ENCODE measurements around the gene IGFN1. TPM values are rescaled to one million over a fixed set of nuclear protein-coding genes. Genes with fewer than 3 reads are reported as not detected.

Gene IGFN1
- total and polyA plus RNA-seq, 9 donors, result 0.05 to 1.6 (median 0.51) TPM; not detected in 2

DNA sequence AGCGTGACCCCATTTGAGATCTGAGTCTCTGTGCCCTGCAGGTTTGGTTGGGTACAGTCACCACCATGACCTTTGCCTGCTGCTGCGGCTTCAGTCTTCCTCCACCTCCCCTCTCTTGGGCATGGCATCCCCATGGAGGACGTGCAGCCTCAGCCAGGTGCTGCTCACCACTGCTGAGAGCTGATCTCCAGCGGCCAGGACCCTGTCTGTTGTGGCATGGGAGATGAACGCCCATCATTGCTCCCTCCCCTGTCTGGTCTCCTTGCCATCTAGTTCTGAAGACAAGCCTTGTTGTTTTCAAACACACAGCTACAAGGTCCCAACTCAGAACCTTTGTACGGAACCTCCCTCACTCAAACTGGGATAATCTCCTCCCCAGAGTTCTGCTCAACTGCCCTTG lies 73.4 kb downstream of the IGFN1 start:
- 81 to 92% (median 91%) methylated on average over 6 of the region's 6 CpGs for WGBS, 3 donors
- no peak for DNase-seq
- intact Hi-C loops (cut with DNase I), result no loop called here
- H3K9me3 ChIP-seq, result no peaks in the 10 kb centered on the region
- no peak overlapping the region for H3K27ac ChIP-seq
- H3K27me3 ChIP-seq, result no peaks in the 10 kb centered on the region
- TF ChIP-seq POLR2A (IDR thresholded peaks at IDR 0.05) (no peak), EP300 (IDR thresholded peaks at IDR 0.05) (no peak)
- TF ChIP-seq, protein P1, sequence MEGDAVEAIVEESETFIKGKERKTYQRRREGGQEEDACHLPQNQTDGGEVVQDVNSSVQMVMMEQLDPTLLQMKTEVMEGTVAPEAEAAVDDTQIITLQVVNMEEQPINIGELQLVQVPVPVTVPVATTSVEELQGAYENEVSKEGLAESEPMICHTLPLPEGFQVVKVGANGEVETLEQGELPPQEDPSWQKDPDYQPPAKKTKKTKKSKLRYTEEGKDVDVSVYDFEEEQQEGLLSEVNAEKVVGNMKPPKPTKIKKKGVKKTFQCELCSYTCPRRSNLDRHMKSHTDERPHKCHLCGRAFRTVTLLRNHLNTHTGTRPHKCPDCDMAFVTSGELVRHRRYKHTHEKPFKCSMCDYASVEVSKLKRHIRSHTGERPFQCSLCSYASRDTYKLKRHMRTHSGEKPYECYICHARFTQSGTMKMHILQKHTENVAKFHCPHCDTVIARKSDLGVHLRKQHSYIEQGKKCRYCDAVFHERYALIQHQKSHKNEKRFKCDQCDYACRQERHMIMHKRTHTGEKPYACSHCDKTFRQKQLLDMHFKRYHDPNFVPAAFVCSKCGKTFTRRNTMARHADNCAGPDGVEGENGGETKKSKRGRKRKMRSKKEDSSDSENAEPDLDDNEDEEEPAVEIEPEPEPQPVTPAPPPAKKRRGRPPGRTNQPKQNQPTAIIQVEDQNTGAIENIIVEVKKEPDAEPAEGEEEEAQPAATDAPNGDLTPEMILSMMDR (IDR thresholded peaks at IDR 0.05), result no peak
- H3K4me3 ChIP-seq, result no peak overlapping the region
- no peaks in the 10 kb centered on the region for H3K36me3 ChIP-seq
- no peaks in the 10 kb centered on the region for H3K4me1 ChIP-seq (ENCODE audit: insufficient read depth)

- Histone ChIP-seq H3K36me3 (no peaks in the 10 kb centered on the region), H3K9me3 (no peaks in the 10 kb centered on the region), H3K4me1 (ENCODE audit: insufficient read depth) (no peaks in the 10 kb centered on the region), H3K4me3 (no peak overlapping the region), H3K27ac (no peak overlapping the region), H3K27me3 (no peaks in the 10 kb centered on the region)
- TF ChIP-seq, protein P1 (IDR thresholded peaks at IDR 0.05), result no peak
- no peak for TF ChIP-seq POLR2A (IDR thresholded peaks at IDR 0.05)
- TF ChIP-seq EP300 (IDR thresholded peaks at IDR 0.05), result no peak
- intact Hi-C loops (cut with DNase I), result no loop called here
- DNase-seq, result no peak
- 73 to 83% (median 77%) methylated on average over 4 of the region's 4 CpGs for WGBS, 3 donors
These were observed 73.9 kb downstream of the IGFN1 start for GRCh38 chr1:201264554-201264953.

DNA sequence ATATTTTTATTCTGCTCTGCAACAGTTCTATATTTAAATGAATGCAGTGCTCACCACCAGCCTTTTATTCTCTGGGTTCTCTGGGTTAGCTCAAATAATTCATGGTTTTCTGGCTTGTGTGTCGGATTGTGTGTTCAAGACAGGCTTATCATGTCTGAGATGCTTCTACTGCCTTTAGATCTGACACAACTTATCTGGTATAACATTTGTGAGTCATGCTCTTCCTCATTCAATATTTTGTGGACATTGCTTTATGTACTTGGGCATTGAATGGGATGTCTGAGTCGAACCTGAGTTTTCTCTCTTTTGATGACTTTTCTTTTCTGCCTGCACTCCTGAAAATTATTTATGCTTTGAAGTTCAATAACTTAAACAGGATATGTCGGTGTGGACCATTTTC lies 75.1 kb downstream of the IGFN1 start:
- no peaks in the 10 kb centered on the region for H3K4me1 ChIP-seq (ENCODE audit: insufficient read depth)
- intact Hi-C loops (cut with DNase I), result no loop called here
- no peaks in the 10 kb centered on the region for H3K9me3 ChIP-seq
- no peaks in the 10 kb centered on the region for H3K36me3 ChIP-seq
- whole genome bisulfite sequencing, 3 donors, result 35 to 53% (median 47%) methylated on average over 3 of the region's 3 CpGs
- no peak for DNase-seq
- no peak overlapping the region for H3K27ac ChIP-seq
- no peaks in the 10 kb centered on the region for H3K27me3 ChIP-seq
- TF ChIP-seq, protein P1 (IDR thresholded peaks at IDR 0.05), result no peak
- TF ChIP-seq POLR2A (IDR thresholded peaks at IDR 0.05), result no peak
- H3K4me3 ChIP-seq, result no peak overlapping the region

DNA sequence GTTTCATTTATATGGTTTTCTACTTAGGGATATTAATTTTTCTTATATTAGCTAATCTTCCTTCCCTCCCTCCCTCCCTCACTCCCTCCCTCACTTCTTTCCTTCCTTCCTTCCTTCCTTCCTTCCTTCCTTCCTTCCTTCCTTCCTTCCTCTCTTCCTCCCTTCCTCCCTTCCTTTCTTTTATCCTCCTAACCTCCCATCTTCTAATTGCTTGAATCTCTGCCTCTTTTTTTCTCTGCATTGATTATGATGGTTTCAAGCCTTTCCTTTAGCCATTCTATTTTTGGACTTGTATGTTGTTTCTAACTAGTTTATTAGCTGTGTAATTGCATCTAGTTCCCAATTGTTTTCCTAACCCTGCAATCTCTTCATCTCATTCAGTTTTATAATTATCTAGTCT lies 75.7 kb downstream of the IGFN1 start:
- no peak for DNase-seq
- no peak overlapping the region for H3K27ac ChIP-seq
- no peaks in the 10 kb centered on the region for H3K4me1 ChIP-seq (ENCODE audit: insufficient read depth)
- no peaks in the 10 kb centered on the region for H3K9me3 ChIP-seq
- no peaks in the 10 kb centered on the region for H3K27me3 ChIP-seq
- intact Hi-C loops (cut with DNase I), result no loop called here
- H3K4me3 ChIP-seq, result no peak overlapping the region
- TF ChIP-seq, protein P1 (IDR thresholded peaks at IDR 0.05), result no peak
- TF ChIP-seq EP300 (IDR thresholded peaks at IDR 0.05), result no peak
- TF ChIP-seq POLR2A (IDR thresholded peaks at IDR 0.05), result no peak
- H3K36me3 ChIP-seq, result no peaks in the 10 kb centered on the region

DNA sequence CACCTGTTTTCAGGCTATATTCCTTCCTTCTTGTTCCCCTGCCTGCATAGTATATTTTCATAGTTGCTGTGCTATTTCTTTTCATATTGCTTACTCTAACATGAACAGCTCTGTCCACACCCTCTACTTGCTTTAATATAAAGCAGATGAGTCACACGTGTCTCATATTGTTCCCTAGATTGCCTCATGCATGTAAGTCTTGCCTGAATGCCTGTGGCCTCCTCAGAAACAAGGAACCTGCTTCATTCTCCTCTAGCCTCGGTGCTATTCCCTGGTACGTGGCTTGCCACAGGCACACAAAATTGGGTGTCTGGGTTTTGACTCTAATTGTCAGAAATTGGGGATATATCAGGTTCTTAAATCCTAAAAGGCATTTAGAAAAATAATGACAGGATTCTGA lies 76.2 kb downstream of the IGFN1 start:
- Histone ChIP-seq H3K27me3 (no peaks in the 10 kb centered on the region), H3K36me3 (no peaks in the 10 kb centered on the region), H3K4me1 (ENCODE audit: insufficient read depth) (no peaks in the 10 kb centered on the region), H3K27ac (no peak overlapping the region), H3K9me3 (no peaks in the 10 kb centered on the region), H3K4me3 (no peak overlapping the region)
- no peak for DNase-seq
- TF ChIP-seq EP300 (IDR thresholded peaks at IDR 0.05), result no peak
- TF ChIP-seq, protein P1 (IDR thresholded peaks at IDR 0.05), result no peak
- no peak for TF ChIP-seq POLR2A (IDR thresholded peaks at IDR 0.05)
- intact Hi-C loops (cut with DNase I), result no loop called here
- 56 to 64% (median 61%) methylated on average over 3 of the region's 3 CpGs for WGBS, 3 donors
